Karpas-422 (cell line): ENCODE data around the gene SFXN4. TPM values are rescaled to one million over a fixed set of nuclear protein-coding genes. Genes with fewer than 3 reads are reported as not detected.
A peak's percentile ranks its signal among the peaks of the same experiment; 100 is the strongest.
"Not testable (repeated sequence)": the region's sequence is repeated elsewhere in the genome, so short reads cannot be mapped to it uniquely, and the experiment has no call there.

Experiments used
- DNase-seq: peaks from one replicate; pipeline ENCODE4 v3.0.0-alpha.2; 2015
- H2AFZ ChIP-seq: fragments of 200-600 bp; sonication (generic); 2 replicates; pipeline ENCODE4 v1.6.1; 2014; ENCODE audit warnings: antibody characterized with exemption, low read length, mixed read lengths
- H3K27ac ChIP-seq: fragments of 200-600 bp; sonication (generic); 2 replicates; pipeline ENCODE4 v1.5.1; 2014; ENCODE audit warnings: mild to moderate bottlenecking, low read length, moderate library complexity
- H3K27me3 ChIP-seq: fragments of 200-600 bp; sonication (generic); 2 replicates; pipeline ENCODE4 v1.6.1; 2014; ENCODE audit warnings: low read length, mixed read lengths
- H3K36me3 ChIP-seq: fragments of 200-600 bp; sonication (generic); 2 replicates; pipeline ENCODE4 v1.6.1; 2014; ENCODE audit warnings: low read length, mixed read lengths; ENCODE audit not compliant: insufficient read depth
- H3K4me1 ChIP-seq: fragments of 200-600 bp; sonication (generic); 2 replicates; pipeline ENCODE4 v1.6.1; 2014; ENCODE audit warnings: mild to moderate bottlenecking, low read length, mixed read lengths
- H3K4me2 ChIP-seq: fragments of 200-600 bp; sonication (generic); 2 replicates; pipeline ENCODE4 v1.6.1; 2014; ENCODE audit warnings: low read length, low read depth, mild to moderate bottlenecking; ENCODE audit not compliant: poor library complexity, severe bottlenecking
- H3K4me3 ChIP-seq: fragments of 200-600 bp; sonication (generic); 2 replicates; pipeline ENCODE4 v1.5.1; 2014; ENCODE audit warnings: mild to moderate bottlenecking, antibody characterized with exemption, low read length, mixed read lengths
- H3K79me2 ChIP-seq: fragments of 200-600 bp; sonication (generic); 2 replicates; pipeline ENCODE4 v1.6.1; 2014; ENCODE audit warnings: mild to moderate bottlenecking, low read length, mixed read lengths
- H3K9ac ChIP-seq: fragments of 200-600 bp; sonication (generic); 2 replicates; pipeline ENCODE4 v1.6.0; 2014; ENCODE audit warnings: low read length
- H3K9me2 ChIP-seq: fragments of 200-600 bp; sonication (generic), shearing (Covaris generic); replicated peaks from 2 replicates; pipeline ENCODE4 v1.6.0; 2014; ENCODE audit warnings: mild to moderate bottlenecking, low read length, moderate library complexity; ENCODE audit not compliant: insufficient read depth
- H3K9me3 ChIP-seq: fragments of 300-700, 200-600 bp; sonication (generic); 2 replicates; pipeline ENCODE4 v1.6.1; 2014; ENCODE audit warnings: low read length, mixed read lengths
- H4K20me1 ChIP-seq: fragments of 200-600 bp; sonication (generic); 2 replicates; pipeline ENCODE4 v1.6.1; 2014; ENCODE audit warnings: mild to moderate bottlenecking, antibody characterized with exemption, low read length, low read depth; ENCODE audit not compliant: insufficient read depth
- total RNA-seq: library from RNA; depleted of rRNA; stranded (reverse); fragments of >200 nt; shearing (Covaris generic); gene quantifications from 2 replicates; pipeline ENCODE4 v1.2.3, GENCODE V29; 2014; ENCODE audit warnings: low replicate concordance

Gene SFXN4
- total RNA-seq, 1 experiment from 2014 or later = 48.2 TPM

GRCh38 chr10:119161680-119162451 is 3.6 kb downstream of the SFXN4 start:
- Histone ChIP-seq H3K4me1 (peaks cover 49% of the 10 kb centered on the region), H3K9me2 (no peaks in the 10 kb centered on the region), H3K9me3 (no peaks in the 10 kb centered on the region), H3K36me3 (peaks cover 32% of the 10 kb centered on the region), H3K4me2 (peak overlapping the region; percentile 23), H3K9ac (no peak overlapping the region), H4K20me1 (no peaks in the 10 kb centered on the region), H3K79me2 (peaks cover 39% of the 10 kb centered on the region), H3K27ac (peak overlapping the region; percentile 67), H3K4me3 (no peak overlapping the region), H2AFZ (no peak overlapping the region), H3K27me3 (no peaks in the 10 kb centered on the region)
- no peak for DNase-seq

- no peak overlapping the region for H3K27ac ChIP-seq
- peaks cover 30% of the 10 kb centered on the region for H3K79me2 ChIP-seq
- no peaks in the 10 kb centered on the region for H3K9me3 ChIP-seq
- peaks cover 38% of the 10 kb centered on the region for H3K4me1 ChIP-seq
- H3K27me3 ChIP-seq = no peaks in the 10 kb centered on the region
- H4K20me1 ChIP-seq = no peaks in the 10 kb centered on the region
- no peak overlapping the region for H2AFZ ChIP-seq
- H3K4me2 ChIP-seq = no peak overlapping the region
- H3K9me2 ChIP-seq = no peaks in the 10 kb centered on the region
- peaks cover 54% of the 10 kb centered on the region for H3K36me3 ChIP-seq
- no peak overlapping the region for H3K9ac ChIP-seq
- no peak overlapping the region for H3K4me3 ChIP-seq
- no peak for DNase-seq
Measured at GRCh38 chr10:119159332-119159731, 6.2 kb downstream of the SFXN4 start.

GRCh38 chr10:119153661-119154060 is 11.9 kb downstream of the SFXN4 start:
- no peak overlapping the region; the same call in 1 of the 2 replicates for H3K4me3 ChIP-seq
- no peak overlapping the region for H2AFZ ChIP-seq
- H3K9me3 ChIP-seq = no peaks in the 10 kb centered on the region
- peak overlapping the region; percentile 95 for H3K27ac ChIP-seq
- H3K79me2 ChIP-seq = peaks cover 7% of the 10 kb centered on the region
- H3K9me2 ChIP-seq = no peaks in the 10 kb centered on the region
- peaks cover 63% of the 10 kb centered on the region for H3K36me3 ChIP-seq
- H4K20me1 ChIP-seq = no peaks in the 10 kb centered on the region
- DNase-seq = peak; percentile 72
- no peaks in the 10 kb centered on the region for H3K27me3 ChIP-seq
- H3K4me1 ChIP-seq = peaks cover 52% of the 10 kb centered on the region
- peak overlapping the region; percentile 49 for H3K9ac ChIP-seq
- peak overlapping the region; percentile 67 for H3K4me2 ChIP-seq

GRCh38 chr10:119153041-119153440 is 12.5 kb downstream of the SFXN4 start:
- no peak for DNase-seq
- peak overlapping the region; percentile 67 for H3K4me2 ChIP-seq
- no peaks in the 10 kb centered on the region for H4K20me1 ChIP-seq
- peaks cover 7% of the 10 kb centered on the region for H3K79me2 ChIP-seq
- H3K9me3 ChIP-seq = no peaks in the 10 kb centered on the region
- no peaks in the 10 kb centered on the region for H3K9me2 ChIP-seq
- H3K9ac ChIP-seq = peak overlapping the region; percentile 49
- peaks cover 68% of the 10 kb centered on the region for H3K36me3 ChIP-seq
- H2AFZ ChIP-seq = no peak overlapping the region
- no peaks in the 10 kb centered on the region for H3K27me3 ChIP-seq
- H3K4me3 ChIP-seq = peak overlapping the region; percentile 35
- H3K27ac ChIP-seq = peak overlapping the region; percentile 95
- H3K4me1 ChIP-seq = peaks cover 52% of the 10 kb centered on the region

GRCh38 chr10:119151601-119152000 is 13.9 kb downstream of the SFXN4 start:
- H3K36me3 ChIP-seq = peaks cover 72% of the 10 kb centered on the region
- not testable (repeated sequence) for H2AFZ ChIP-seq, H3K27me3 ChIP-seq, DNase-seq, H3K9ac ChIP-seq, H3K9me2 ChIP-seq, H3K79me2 ChIP-seq, H3K9me3 ChIP-seq, H4K20me1 ChIP-seq, H3K4me2 ChIP-seq, H3K4me3 ChIP-seq
- H3K27ac ChIP-seq = peak overlapping the region; percentile 95
- peaks cover 50% of the 10 kb centered on the region for H3K4me1 ChIP-seq

GRCh38 chr10:119149729-119150128 is 15.8 kb downstream of the SFXN4 start:
- Histone ChIP-seq H3K4me1 (peaks cover 45% of the 10 kb centered on the region), H3K9ac (no peak overlapping the region), H3K9me3 (no peaks in the 10 kb centered on the region), H4K20me1 (no peaks in the 10 kb centered on the region), H3K9me2 (no peaks in the 10 kb centered on the region), H3K4me3 (no peak overlapping the region), H2AFZ (no peak overlapping the region), H3K4me2 (no peak overlapping the region), H3K79me2 (peaks cover 4% of the 10 kb centered on the region), H3K27ac (peak overlapping the region; percentile 65), H3K36me3 (peaks cover 54% of the 10 kb centered on the region), H3K27me3 (no peaks in the 10 kb centered on the region)
- peak; percentile 71 for DNase-seq

- Histone ChIP-seq H2AFZ (no peak overlapping the region), H3K4me1 (peaks cover 39% of the 10 kb centered on the region), H3K36me3 (peaks cover 50% of the 10 kb centered on the region), H3K27ac (peak overlapping the region; percentile 65), H4K20me1 (no peaks in the 10 kb centered on the region), H3K4me3 (no peak overlapping the region), H3K9me3 (no peaks in the 10 kb centered on the region), H3K27me3 (no peaks in the 10 kb centered on the region), H3K9ac (no peak overlapping the region), H3K9me2 (no peaks in the 10 kb centered on the region), H3K79me2 (peaks cover 4% of the 10 kb centered on the region), H3K4me2 (no peak overlapping the region)
- no peak for DNase-seq
Measured at GRCh38 chr10:119149157-119149556, 16.4 kb downstream of the SFXN4 start.

- Histone ChIP-seq H3K4me1 (no peaks in the 10 kb centered on the region), H3K27ac (no peak overlapping the region), H3K9ac (no peak overlapping the region), H3K4me3 (no peak overlapping the region), H3K36me3 (peaks cover 27% of the 10 kb centered on the region), H3K9me2 (no peaks in the 10 kb centered on the region), H3K79me2 (no peaks in the 10 kb centered on the region), H2AFZ (no peak overlapping the region), H3K27me3 (no peaks in the 10 kb centered on the region), H3K9me3 (no peaks in the 10 kb centered on the region), H3K4me2 (no peak overlapping the region), H4K20me1 (no peaks in the 10 kb centered on the region)
- DNase-seq = no peak
Measured at GRCh38 chr10:119143657-119144056, 21.9 kb downstream of the SFXN4 start.
